Measurements from ENCODE around the gene SORT1.
A peak's percentile ranks its signal among the peaks of the same experiment; 100 is the strongest.

The SORT1 gene

DNA sequence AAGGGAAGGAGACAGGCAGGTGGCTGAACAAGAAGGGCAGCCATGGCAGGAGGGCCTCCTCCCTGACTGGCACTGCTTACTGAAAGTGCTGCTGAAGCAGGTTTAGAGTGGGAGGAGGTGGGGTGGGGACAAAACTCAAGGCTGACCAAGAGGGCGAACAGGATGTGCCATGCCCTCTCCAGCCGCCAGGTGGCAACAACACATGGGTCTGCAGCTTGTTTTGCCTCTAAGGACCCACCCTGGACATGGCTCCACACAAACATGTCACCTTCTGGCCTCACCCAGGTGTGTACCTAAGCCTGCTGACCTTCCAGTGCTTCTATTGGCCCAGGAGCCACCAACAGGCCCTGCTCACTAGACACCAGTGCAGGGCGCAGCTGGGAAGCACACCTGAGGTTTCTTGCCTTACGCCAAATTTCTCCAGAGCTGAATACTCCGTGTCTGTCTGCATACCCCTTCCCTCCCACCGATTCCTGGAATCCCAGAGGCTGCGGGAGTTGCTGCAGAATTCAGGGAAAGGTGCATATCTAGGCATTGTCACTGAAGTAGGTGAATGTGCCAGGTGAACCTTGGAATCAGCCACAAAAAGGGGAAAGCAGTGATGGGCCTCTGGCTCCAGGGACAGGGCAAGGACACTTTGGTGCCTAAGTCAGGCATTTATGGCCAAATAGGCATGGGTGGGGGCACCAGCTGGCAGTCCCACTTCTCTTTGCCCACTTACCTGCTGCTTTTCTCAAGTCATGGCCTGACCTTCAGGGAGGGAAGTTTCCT lies 120.1 kb downstream of the SORT1 start:
- DNase-seq (ENCODE audit: low read depth in 2 of 2, low spot score in 1 of 2): peak; percentile 28 to 29

DNA sequence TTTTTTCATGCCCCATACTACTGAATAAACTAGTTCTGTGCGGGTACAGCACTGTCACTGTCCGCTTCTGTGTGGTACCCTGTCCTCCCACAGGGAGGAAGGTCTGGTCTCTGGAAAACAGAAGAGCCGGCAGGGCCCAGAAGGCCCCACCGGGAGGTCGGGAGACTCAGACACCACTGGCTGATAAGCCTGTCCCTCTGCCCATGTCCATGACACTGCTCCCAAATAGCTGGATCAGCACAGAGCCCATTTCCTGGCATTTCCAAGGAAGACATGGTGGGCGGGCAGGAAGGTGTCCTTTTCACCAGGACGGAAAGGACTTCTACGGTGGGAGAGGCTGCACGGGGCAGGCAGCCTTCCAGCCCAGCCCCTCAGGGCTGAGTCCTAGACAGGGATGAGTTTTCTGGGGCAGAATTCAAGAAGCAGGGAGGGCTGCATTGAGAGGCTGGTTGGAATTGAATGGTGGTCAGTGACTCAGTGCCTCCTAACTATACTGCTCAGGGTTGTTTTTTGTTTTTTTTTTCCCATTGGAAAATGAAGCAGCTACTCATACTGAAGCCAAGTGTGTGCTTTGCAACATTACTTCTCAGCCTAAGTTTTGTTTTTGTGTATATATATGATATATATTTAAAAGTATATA lies 121.9 kb downstream of the SORT1 start:
- no peak for DNase-seq (ENCODE audit: low read depth in 2 of 2, low spot score in 1 of 2)

DNA sequence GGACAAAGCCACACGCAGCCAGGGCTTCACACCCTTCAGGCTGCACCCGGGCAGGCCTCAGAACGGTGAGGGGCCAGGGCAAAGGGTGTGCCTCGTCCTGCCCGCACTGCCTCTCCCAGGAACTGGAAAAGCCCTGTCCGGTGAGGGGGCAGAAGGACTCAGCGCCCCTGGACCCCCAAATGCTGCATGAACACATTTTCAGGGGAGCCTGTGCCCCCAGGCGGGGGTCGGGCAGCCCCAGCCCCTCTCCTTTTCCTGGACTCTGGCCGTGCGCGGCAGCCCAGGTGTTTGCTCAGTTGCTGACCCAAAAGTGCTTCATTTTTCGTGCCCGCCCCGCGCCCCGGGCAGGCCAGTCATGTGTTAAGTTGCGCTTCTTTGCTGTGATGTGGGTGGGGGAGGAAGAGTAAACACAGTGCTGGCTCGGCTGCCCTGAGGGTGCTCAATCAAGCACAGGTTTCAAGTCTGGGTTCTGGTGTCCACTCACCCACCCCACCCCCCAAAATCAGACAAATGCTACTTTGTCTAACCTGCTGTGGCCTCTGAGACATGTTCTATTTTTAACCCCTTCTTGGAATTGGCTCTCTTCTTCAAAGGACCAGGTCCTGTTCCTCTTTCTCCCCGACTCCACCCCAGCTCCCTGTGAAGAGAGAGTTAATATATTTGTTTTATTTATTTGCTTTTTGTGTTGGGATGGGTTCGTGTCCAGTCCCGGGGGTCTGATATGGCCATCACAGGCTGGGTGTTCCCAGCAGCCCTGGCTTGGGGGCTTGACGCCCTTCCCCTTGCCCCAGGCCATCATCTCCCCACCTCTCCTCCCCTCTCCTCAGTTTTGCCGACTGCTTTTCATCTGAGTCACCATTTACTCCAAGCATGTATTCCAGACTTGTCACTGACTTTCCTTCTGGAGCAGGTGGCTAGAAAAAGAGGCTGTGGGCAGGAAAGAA lies 122.9 kb downstream of the SORT1 start:
- no peak for DNase-seq (ENCODE audit: low read depth in 2 of 2, low spot score in 1 of 2)

GRCh38 chr1:109273570-109274288 lies 124.0 kb downstream of the SORT1 start:
- no peak for DNase-seq (ENCODE audit: low read depth in 2 of 2, low spot score in 1 of 2)

- DNase-seq (ENCODE audit: low read depth in 2 of 2, low spot score in 1 of 2): no peak
Measured at GRCh38 chr1:109272831-109273547, 124.7 kb downstream of the SORT1 start.

DNA sequence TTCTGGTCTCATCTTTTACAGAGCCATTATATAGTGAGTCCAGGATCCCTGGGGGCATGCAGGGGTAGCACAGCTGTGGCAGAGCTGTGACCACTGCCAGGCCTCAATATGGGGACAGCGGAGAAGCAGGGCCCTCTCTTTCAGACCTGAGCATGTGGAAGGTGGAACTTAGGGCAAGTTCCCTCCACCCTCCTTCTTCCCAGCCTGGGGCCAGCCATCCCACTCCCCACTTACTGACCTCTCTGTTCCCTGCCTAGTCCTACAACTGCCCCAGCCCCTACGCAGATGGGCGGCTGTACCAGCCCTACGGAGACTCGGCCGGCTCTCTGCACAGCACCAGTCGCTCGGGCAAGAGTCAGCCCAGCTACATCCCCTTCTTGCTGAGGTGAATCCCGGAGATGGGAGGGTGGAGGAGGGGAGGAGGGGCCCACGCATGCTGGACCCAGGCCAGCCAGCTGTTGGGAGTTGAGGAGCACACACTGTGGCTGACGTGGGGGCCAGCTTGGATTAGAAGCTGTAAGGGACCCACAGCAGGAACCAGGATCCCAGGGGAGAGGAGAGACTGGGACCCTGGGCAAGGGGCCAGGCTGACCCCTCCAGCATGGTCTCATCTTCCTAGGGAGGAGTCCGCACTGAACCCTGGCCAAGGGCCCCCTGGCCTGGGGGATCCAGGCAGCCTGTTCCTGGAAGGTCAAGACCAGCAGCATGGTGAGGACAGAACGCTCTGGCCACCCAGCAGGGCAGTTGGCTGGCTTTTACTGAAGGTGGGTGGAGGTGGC lies 125.5 kb downstream of the SORT1 start:
- no peak for DNase-seq (ENCODE audit: low read depth in 2 of 2, low spot score in 1 of 2)

GRCh38 chr1:109271458-109271857 lies 126.3 kb downstream of the SORT1 start:
- DNase-seq (ENCODE audit: low read depth in 2 of 2, low spot score in 1 of 2): no peak

DNA sequence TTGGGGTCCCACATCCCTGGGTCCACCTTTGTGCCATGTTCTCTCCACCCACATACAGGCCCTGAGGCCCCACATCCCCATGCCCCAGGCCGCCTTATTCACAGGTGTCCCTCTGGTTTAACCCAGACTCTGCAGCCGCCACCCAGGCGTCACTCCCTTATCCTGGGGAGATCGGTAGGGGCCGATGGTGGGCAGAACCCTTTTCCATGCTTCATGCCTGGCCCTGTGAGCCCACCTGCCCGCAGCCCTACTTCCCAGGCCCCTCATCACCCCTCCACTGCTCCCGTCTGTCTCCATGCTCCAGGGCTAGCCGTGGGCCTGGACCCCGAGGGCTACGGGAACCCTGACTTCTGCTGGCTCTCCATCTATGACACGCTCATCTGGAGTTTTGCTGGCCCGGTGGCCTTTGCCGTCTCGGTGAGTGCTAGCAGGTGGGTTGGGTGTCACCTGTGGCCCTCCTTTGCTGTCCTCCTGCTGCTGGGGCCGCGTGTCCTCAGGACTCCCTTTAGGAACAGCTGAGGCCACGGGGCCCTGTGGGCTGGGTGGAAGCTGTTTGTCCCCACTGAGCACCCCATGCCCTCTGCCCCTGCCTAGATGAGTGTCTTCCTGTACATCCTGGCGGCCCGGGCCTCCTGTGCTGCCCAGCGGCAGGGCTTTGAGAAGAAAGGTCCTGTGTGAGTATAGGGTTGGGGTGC lies 126.9 kb downstream of the SORT1 start:
- no peak for DNase-seq (ENCODE audit: low read depth in 2 of 2, low spot score in 1 of 2)

DNA sequence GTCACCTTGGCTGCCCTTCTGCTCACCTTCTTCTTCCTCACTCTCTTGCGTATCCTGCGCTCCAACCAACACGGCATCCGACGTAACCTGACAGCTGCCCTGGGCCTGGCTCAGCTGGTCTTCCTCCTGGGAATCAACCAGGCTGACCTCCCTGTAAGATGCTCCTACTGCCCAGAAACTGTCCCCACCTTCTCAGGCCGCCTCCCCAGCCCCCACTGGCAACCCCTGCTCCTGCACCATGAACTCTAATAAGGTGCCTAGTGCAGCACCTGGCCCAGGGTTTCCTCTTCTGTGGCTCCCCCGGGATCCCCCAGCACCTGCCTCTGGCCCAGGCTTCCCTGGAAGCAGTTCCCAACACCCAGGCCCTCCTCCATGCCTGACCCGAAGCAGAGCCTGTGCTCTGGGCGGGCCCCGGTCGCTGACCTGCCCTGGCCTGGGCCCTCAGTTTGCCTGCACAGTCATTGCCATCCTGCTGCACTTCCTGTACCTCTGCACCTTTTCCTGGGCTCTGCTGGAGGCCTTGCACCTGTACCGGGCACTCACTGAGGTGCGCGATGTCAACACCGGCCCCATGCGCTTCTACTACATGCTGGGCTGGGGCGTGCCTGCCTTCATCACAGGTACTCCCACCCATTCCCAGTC lies 127.6 kb downstream of the SORT1 start:
- DNase-seq (ENCODE audit: low read depth in 2 of 2, low spot score in 1 of 2): no peak

DNA sequence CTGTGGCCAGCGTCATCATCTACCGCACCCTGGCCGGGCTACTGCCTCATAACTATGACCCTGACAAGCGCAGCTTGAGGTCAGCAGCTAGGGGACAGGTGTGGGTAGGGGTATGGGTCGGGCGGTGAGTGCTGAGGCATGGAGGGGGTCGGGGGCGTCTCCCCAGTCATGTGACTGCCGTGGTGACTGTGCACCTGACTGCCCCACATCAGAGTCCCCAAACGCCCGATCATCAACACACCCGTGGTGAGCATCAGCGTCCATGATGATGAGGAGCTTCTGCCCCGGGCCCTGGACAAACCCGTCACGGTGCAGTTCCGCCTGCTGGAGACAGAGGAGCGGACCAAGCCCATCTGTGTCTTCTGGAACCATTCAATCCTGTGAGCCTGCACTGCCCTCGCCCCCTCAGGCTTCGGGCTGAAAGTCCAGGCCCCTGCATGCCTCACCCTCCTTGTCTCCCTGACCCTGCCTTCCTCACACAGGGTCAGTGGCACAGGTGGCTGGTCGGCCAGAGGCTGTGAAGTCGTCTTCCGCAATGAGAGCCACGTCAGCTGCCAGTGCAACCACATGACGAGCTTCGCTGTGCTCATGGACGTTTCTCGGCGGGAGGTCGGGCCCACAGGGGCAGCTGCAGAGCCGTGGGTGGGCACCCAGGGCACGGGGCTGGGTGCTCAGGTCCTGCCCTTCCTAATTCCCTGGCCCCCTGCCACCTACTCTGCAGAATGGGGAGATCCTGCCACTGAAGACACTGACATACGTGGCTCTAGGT lies 128.3 kb downstream of the SORT1 start:
- no peak for DNase-seq (ENCODE audit: low read depth in 2 of 2, low spot score in 1 of 2)

- DNase-seq (ENCODE audit: low read depth in 2 of 2, low spot score in 1 of 2): no peak
Measured at GRCh38 chr1:109268431-109269211, 129.1 kb downstream of the SORT1 start.

GRCh38 chr1:109267743-109268300 lies 129.9 kb downstream of the SORT1 start:
- no peak for DNase-seq (ENCODE audit: low read depth in 2 of 2, low spot score in 1 of 2)

DNA sequence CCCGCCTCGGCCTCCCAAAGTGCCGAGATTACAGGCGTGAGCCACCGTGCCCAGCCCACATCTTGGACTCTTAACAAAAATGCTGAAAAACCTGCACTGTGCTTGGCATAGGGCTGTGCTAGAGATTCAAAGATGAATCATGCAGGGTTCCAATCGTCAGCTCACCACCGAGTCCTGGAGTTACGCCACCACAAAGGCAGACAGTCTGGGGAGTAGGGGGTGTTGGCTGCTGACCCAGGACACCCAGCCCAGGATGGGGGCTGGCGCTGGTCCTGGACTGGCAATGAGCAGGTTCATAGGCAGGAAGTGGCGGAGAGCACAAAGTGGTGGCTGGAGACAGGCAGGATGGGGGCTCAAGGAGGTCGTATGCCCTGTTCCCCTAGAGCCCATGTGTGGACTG lies 130.8 kb downstream of the SORT1 start:
- DNase-seq (ENCODE audit: low read depth in 2 of 2, low spot score in 1 of 2): no peak

- DNase-seq (ENCODE audit: low read depth in 2 of 2, low spot score in 1 of 2): no peak
Measured at GRCh38 chr1:109265741-109266330, 131.9 kb downstream of the SORT1 start.

- DNase-seq (ENCODE audit: low read depth in 2 of 2, low spot score in 1 of 2): no peak
Measured at GRCh38 chr1:109265016-109265415, 132.7 kb downstream of the SORT1 start.

DNA sequence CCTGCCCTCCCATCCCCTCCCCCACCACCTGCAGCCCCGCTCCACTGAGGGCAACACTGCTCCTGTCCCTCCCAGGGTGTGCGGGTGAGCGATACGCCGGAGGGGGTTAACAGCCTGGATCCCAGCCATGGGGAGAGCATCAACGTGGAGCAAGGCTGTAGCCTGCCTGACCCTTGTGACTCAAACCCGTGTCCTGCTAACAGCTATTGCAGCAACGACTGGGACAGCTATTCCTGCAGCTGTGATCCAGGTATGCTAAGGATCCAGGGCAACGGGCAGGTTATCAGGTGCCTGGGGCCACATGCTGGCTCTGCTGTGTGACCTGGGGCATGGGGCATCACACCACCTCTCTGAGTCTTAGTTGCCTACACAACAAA lies 133.4 kb downstream of the SORT1 start:
- no peak for DNase-seq (ENCODE audit: low read depth in 2 of 2, low spot score in 1 of 2)
